GM23338 (cell line): ENCODE results near the gene ZNF354C. TPM values are rescaled to one million over a fixed set of nuclear protein-coding genes. Genes with fewer than 3 reads are reported as not detected.

Experiments
- ATAC-seq: fragments of 200-7000 bp; cut with Tn5 transposase; 3 replicates; pipeline ENCODE4 v1.9.1; 2020
- DNase-seq: peaks from one replicate; pipeline ENCODE4 v3.0.0-alpha.2; 2015; ENCODE audit warnings: low spot score
- H2AFZ ChIP-seq: fragments of 200-600 bp; sonication (generic); 2 replicates; pipeline ENCODE4 v1.8.0; 2016; ENCODE audit warnings: antibody characterized with exemption, mild to moderate bottlenecking, moderate library complexity
- H3F3A ChIP-seq: fragments of 200-600 bp; sonication (generic); replicated peaks from 2 replicates; pipeline ENCODE4 v1.8.0; 2017; ENCODE audit warnings: antibody characterized with exemption, mixed run types, low read depth
- H3K27ac ChIP-seq: fragments of 200-600 bp; sonication (generic); 2 replicates; pipeline ENCODE4 v1.6.1; 2016; ENCODE audit warnings: low read depth
- H3K27me3 ChIP-seq: fragments of 200-600 bp; sonication (generic); 2 replicates; pipeline ENCODE4 v1.8.0; 2016; ENCODE audit warnings: mild to moderate bottlenecking, mixed run types, moderate library complexity; ENCODE audit not compliant: insufficient read depth
- H3K36me3 ChIP-seq: fragments of 200-600 bp; sonication (generic); 2 replicates; pipeline ENCODE4 v1.8.0; 2016; ENCODE audit warnings: mild to moderate bottlenecking; ENCODE audit not compliant: insufficient read depth
- H3K4me1 ChIP-seq: fragments of 200-600 bp; sonication (generic); 2 replicates; pipeline ENCODE4 v1.8.0; 2016; ENCODE audit warnings: mild to moderate bottlenecking, moderate library complexity; ENCODE audit not compliant: insufficient read depth
- H3K4me2 ChIP-seq: fragments of 200-600 bp; sonication (generic); 2 replicates; pipeline ENCODE4 v1.7.1; 2017; ENCODE audit warnings: mixed run types
- H3K4me3 ChIP-seq: fragments of 200-600 bp; sonication (generic); 2 replicates; pipeline ENCODE4 v1.6.1; 2016; ENCODE audit warnings: mixed run types
- H3K79me2 ChIP-seq: fragments of 200-600 bp; sonication (generic); replicated peaks from 2 replicates; pipeline ENCODE4 v1.8.0; 2017; ENCODE audit warnings: mild to moderate bottlenecking; ENCODE audit not compliant: insufficient read depth
- H3K9me2 ChIP-seq: fragments of 200-600 bp; sonication (generic); 2 replicates; pipeline ENCODE4 v1.8.0; 2017; ENCODE audit not compliant: insufficient read depth
- H4K20me1 ChIP-seq: fragments of 200-600 bp; sonication (generic); replicated peaks from 2 replicates; pipeline ENCODE4 v1.8.0; 2017; ENCODE audit warnings: mild to moderate bottlenecking; ENCODE audit not compliant: insufficient read depth
- H3K27ac Mint-ChIP-seq: 2 replicates; pipeline ENCODE4 v1.8.0; 2020; ENCODE audit warnings: inconsistent platforms, mild to moderate bottlenecking, moderate library complexity, mixed read lengths
- H3K27me3 Mint-ChIP-seq: 3 replicates; pipeline ENCODE4 v1.8.0; 2022; ENCODE audit warnings: low read depth, mild to moderate bottlenecking, moderate library complexity, mixed read lengths, inconsistent platforms; ENCODE audit not compliant: insufficient read depth, poor library complexity
- H3K36me3 Mint-ChIP-seq: 3 replicates; pipeline ENCODE4 v1.8.0; 2021; ENCODE audit warnings: low read depth, mild to moderate bottlenecking, inconsistent platforms, moderate library complexity, mixed read lengths
- H3K4me1 Mint-ChIP-seq: 3 replicates; pipeline ENCODE4 v1.8.0; 2020; ENCODE audit warnings: mild to moderate bottlenecking, inconsistent platforms, mixed read lengths
- H3K4me3 Mint-ChIP-seq: 3 replicates; pipeline ENCODE4 v1.8.0; 2021; ENCODE audit warnings: moderate library complexity, mild to moderate bottlenecking, inconsistent platforms, mixed read lengths
- H3K9me3 Mint-ChIP-seq: 3 replicates; pipeline ENCODE4 v1.8.0; 2020; ENCODE audit warnings: moderate library complexity, mild to moderate bottlenecking, inconsistent platforms, mixed read lengths
- CREB1 ChIP-seq: fragments of 250-450 bp; sonication (Bioruptor Pico); IDR thresholded peaks from 2 replicates; pipeline ENCODE4 v1.5.0; 2020; ENCODE audit warnings: low read depth, mild to moderate bottlenecking, moderate library complexity
- ETS1 ChIP-seq: IDR thresholded peaks from 2 replicates; pipeline ENCODE4 v1.6.1; 2016; ENCODE audit warnings: antibody characterized with exemption
- EZH2 ChIP-seq: fragments of 200-600 bp; sonication (generic); IDR thresholded peaks from one replicate; pipeline ENCODE4 v1.8.0; 2017; ENCODE audit warnings: antibody characterized with exemption, mild to moderate bottlenecking, low read depth; ENCODE audit not compliant: unreplicated experiment
- EZH2phosphoT487 ChIP-seq: fragments of 200-600 bp; sonication (generic); IDR thresholded peaks from one replicate; pipeline ENCODE4 v1.8.1; 2018; ENCODE audit warnings: antibody characterized with exemption; ENCODE audit not compliant: unreplicated experiment
- JUNB ChIP-seq: IDR thresholded peaks from one replicate; pipeline ENCODE4 v1.6.1; 2016; ENCODE audit warnings: antibody characterized with exemption; ENCODE audit not compliant: unreplicated experiment
- NANOG ChIP-seq: IDR thresholded peaks from 2 replicates; pipeline ENCODE4 v1.6.1; 2016; ENCODE audit warnings: antibody characterized with exemption, borderline replicate concordance
- POLR2AphosphoS5 ChIP-seq: IDR thresholded peaks from 2 replicates; pipeline ENCODE4 v1.6.1; 2016; ENCODE audit warnings: antibody characterized with exemption, low read depth
- REST ChIP-seq: IDR thresholded peaks from one replicate; pipeline ENCODE4 v1.6.1; 2018; ENCODE audit warnings: antibody characterized with exemption; ENCODE audit not compliant: unreplicated experiment
- ZNF114 ChIP-seq: fragments of 250-450 bp; sonication (Bioruptor Pico); IDR thresholded peaks from 2 replicates; pipeline ENCODE4 v1.5.0; 2020; ENCODE audit warnings: mild to moderate bottlenecking, moderate library complexity
- ZNF331 ChIP-seq: fragments of 250-450 bp; sonication (Bioruptor Pico); IDR thresholded peaks from 2 replicates; pipeline ENCODE4 v1.5.0; 2020; ENCODE audit warnings: low read depth, mild to moderate bottlenecking, moderate library complexity
- ZNF462 ChIP-seq: fragments of 250-450 bp; sonication (Bioruptor Pico); IDR thresholded peaks from 2 replicates; pipeline ENCODE4 v1.5.0; 2020; ENCODE audit warnings: mild to moderate bottlenecking, moderate library complexity
- polyA plus RNA-seq: library from polyadenylated mRNA; unstranded; fragments of >200 nt; fragmentation: Nextera tagmentation; extraction: Ambion mirVana; gene quantifications from 2 replicates; pipeline ENCODE4 v1.2.1, GENCODE V29; 2016
- total RNA-seq: library from RNA; depleted of rRNA; stranded (reverse); fragments of >200 nt; shearing (Covaris generic); gene quantifications from 2 replicates; pipeline ENCODE4 v1.2.3, GENCODE V29; 2014

The ZNF354C gene
- total and polyA plus RNA-seq, 2 experiments from 2014 or later: 1.6 to 11.3 TPM

GRCh38 chr5:179121667-179122111 lies 61.5 kb downstream of the ZNF354C start:
- peaks cover 23% of the 10 kb centered on the region for H3K36me3 Mint-ChIP-seq
- Histone ChIP-seq H2AFZ (no peak overlapping the region), H3K79me2 (no peaks in the 10 kb centered on the region), H3K4me1 (no peaks in the 10 kb centered on the region), H3K27me3 (no peaks in the 10 kb centered on the region), H4K20me1 (no peaks in the 10 kb centered on the region), H3K4me3 (no peak overlapping the region), H3K36me3 (no peaks in the 10 kb centered on the region), H3F3A (no peaks in the 10 kb centered on the region), H3K4me2 (no peak overlapping the region), H3K9me2 (no peaks in the 10 kb centered on the region), H3K27ac (no peak overlapping the region)
- no peak overlapping the region for H3K27ac Mint-ChIP-seq
- no peaks in the 10 kb centered on the region; the same call in 2 of the 3 replicates for H3K4me1 Mint-ChIP-seq
- peaks cover 6% of the 10 kb centered on the region for H3K27me3 Mint-ChIP-seq
- TF ChIP-seq CREB1 (no peak), REST (no peak), EZH2 (no peak), JUNB (no peak), POLR2AphosphoS5 (no peak), ZNF331 (no peak), ETS1 (no peak), EZH2phosphoT487 (no peak)
- DNase-seq (no peak), ATAC-seq (no peak)
- H3K9me3 Mint-ChIP-seq: peaks cover 77% of the 10 kb centered on the region
- no peak overlapping the region for H3K4me3 Mint-ChIP-seq

GRCh38 chr5:179122411-179123108 lies 62.4 kb downstream of the ZNF354C start:
- H3K4me1 ChIP-seq: no peaks in the 10 kb centered on the region
- peaks cover 4% of the 10 kb centered on the region for H3K27me3 Mint-ChIP-seq
- no peaks in the 10 kb centered on the region for H3K27me3 ChIP-seq
- H4K20me1 ChIP-seq: no peaks in the 10 kb centered on the region
- no peaks in the 10 kb centered on the region for H3K9me2 ChIP-seq
- no peak overlapping the region for H2AFZ ChIP-seq
- no peak overlapping the region for H3K27ac Mint-ChIP-seq
- DNase-seq (no peak), ATAC-seq (no peak)
- H3K4me1 Mint-ChIP-seq: no peaks in the 10 kb centered on the region; the same call in 2 of the 3 replicates
- H3F3A ChIP-seq: no peaks in the 10 kb centered on the region
- H3K4me3 ChIP-seq: no peak overlapping the region
- peaks cover 23% of the 10 kb centered on the region for H3K36me3 Mint-ChIP-seq
- no peaks in the 10 kb centered on the region for H3K79me2 ChIP-seq
- H3K27ac ChIP-seq: no peak overlapping the region
- no peak overlapping the region for H3K4me2 ChIP-seq
- H3K36me3 ChIP-seq: no peaks in the 10 kb centered on the region
- H3K9me3 Mint-ChIP-seq: peaks cover 76% of the 10 kb centered on the region
- H3K4me3 Mint-ChIP-seq: no peak overlapping the region
- TF ChIP-seq ZNF114 (CRISPR knock-in tag) (no peak), CREB1 (no peak), NANOG (no peak), ZNF462 (CRISPR knock-in tag) (no peak), ZNF331 (no peak), EZH2 (no peak), POLR2AphosphoS5 (no peak)
